Pancreas (tissue), 10 donors: Measurements from ENCODE around the gene CTIF. TPM values are rescaled to one million over a fixed set of nuclear protein-coding genes. Genes with fewer than 3 reads are reported as not detected.

Source experiments
- ATAC-seq, 4 donors: fragments of 200-7000 bp; cut with Tn5 transposase; one replicate each; pipeline versions ENCODE4 v1.8.0 to v1.9.1; 2020; ENCODE audit warnings: mild to moderate bottlenecking in 4 of 4, moderate library complexity in 4 of 4
- DNase-seq, 6 donors: peaks; one replicate each; pipeline ENCODE4 v3.0.0-alpha.2; 2020
- FAIRE-seq: peaks from 2 replicates; lab custom pipeline; 2012; peaks lifted over from hg19 to GRCh38; lab: Jason Lieb, UNC
- H3K27ac ChIP-seq, 4 donors: fragments of 200-600 bp; sonication (generic); 1 replicate in 3 of 4; 2 replicates in 1 of 4; pipeline versions ENCODE4 v1.5.0 to v1.8.0; 2020
- H3K27me3 ChIP-seq, 4 donors: fragments of 200-600 bp; one replicate each; pipeline ENCODE4 v1.8.0; 2021
- H3K36me3 ChIP-seq, 3 donors: fragments of 200-600 bp; sonication (generic) in 1 of 3; one replicate each; pipeline versions ENCODE4 v1.5.0 to v1.8.0; 2020 to 2021
- H3K4me1 ChIP-seq, 3 donors: fragments of 200-600 bp; one replicate each; pipeline ENCODE4 v1.8.0; 2021
- H3K4me3 ChIP-seq, 4 donors: fragments of 200-600 bp; sonication (generic) in 2 of 4; one replicate each; pipeline versions ENCODE4 v1.5.0 to v1.8.0; 2020 to 2021
- H3K9me3 ChIP-seq, 4 donors: fragments of 200-600 bp; one replicate each; pipeline ENCODE4 v1.8.0; 2021
- CTCF ChIP-seq, 4 donors: fragments of 200-600 bp; sonication (generic) in 3 of 4; IDR thresholded peaks; one replicate each; pipeline versions ENCODE4 v1.5.0 to v1.8.0; 2021; ENCODE audit warnings: antibody characterized with exemption in 4 of 4
- WGBS, 2 donors: extraction: QIAGEN DNeasy Blood & Tissue Kit; methylation state at CpG; one replicate each; pipeline ENCODE4 v1.1.7; 2013; 5-methylcytosine and 5-hydroxymethylcytosine counted together
- intact Hi-C, 3 donors: fragments of 100-400 bp; cut with DNase I; formaldehyde crosslinking; loops; one replicate each; pipeline versions ENCODE4 v1.11.1 to v1.14.2; 2022
- polyA plus RNA-seq, 2 donors: library from polyadenylated mRNA; stranded (reverse); fragments of 200-250 nt; gene quantifications; one replicate each; pipeline ENCODE4 v1.2.3, GENCODE V29; 2013
- total RNA-seq, 6 donors: library from RNA; stranded (reverse); fragmentation: NEBNext Ultra II Directional in 4 of 6; extraction: Animal tissue kit (Norgen Biotek cat#: 25700) in 4 of 6; gene quantifications; one replicate each; pipeline versions ENCODE4 v1.2.1 to v1.2.4, GENCODE V29; 2021 to 2023
- donor health status: healthy with polysubstance abuse.
- donor health status: DM: no; HTN: no; CAD: no; lungs with moderate emphysema.
- donor health status: DM: no; HTN: no; CAD: no.
- donor health status: control.
- donor health status: control.
- donor health status: Bipolar disorder and iron deficiency.
- donor health status: DM: yes; HTN: yes; CAD: no.
- donor health status: DM: no; HTN: no; CAD: no.
- donor health status: DM: no; HTN: no; CAD: no.
- donor health status: DM: yes; HTN: yes; CAD: no.

The CTIF gene
- total and polyA plus RNA-seq, 8 donors = 15.1 to 27.4 (median 16.7) TPM

- no peak for FAIRE-seq
- 85 to 92% methylated on average over 13 of the region's 13 CpGs for WGBS, 2 donors
Measured at GRCh38 chr18:48749768-48750167, 210.9 kb downstream of the CTIF start.

GRCh38 chr18:48750485-48751175 is 211.8 kb downstream of the CTIF start:
- TF ChIP-seq CTCF (IDR thresholded peaks at IDR 0.05) = no peak
- no peaks in the 10 kb centered on the region for H3K9me3 ChIP-seq
- 85 to 89% methylated on average over 10 to 11 of the region's 11 CpGs for WGBS, 2 donors
- ATAC-seq = peak in 2 of 4 donors; percentile 28 to 48
- DNase-seq = no peak
- no peaks in the 10 kb centered on the region for H3K4me1 ChIP-seq
- intact Hi-C loops = no loop called here
- no peak overlapping the region for H3K27ac ChIP-seq
- H3K27me3 ChIP-seq = no peaks in the 10 kb centered on the region
- no peak for FAIRE-seq
- H3K4me3 ChIP-seq = no peak overlapping the region
- H3K36me3 ChIP-seq = no peaks in the 10 kb centered on the region

More at GRCh38 chr18:48749768-48750167, 210.9 kb downstream of the CTIF start:
- Histone ChIP-seq H3K27ac (peak overlapping the region in 1 of 4 donors; percentile 17), H3K4me1 (no peaks in the 10 kb centered on the region), H3K36me3 (no peaks in the 10 kb centered on the region), H3K9me3 (no peaks in the 10 kb centered on the region), H3K4me3 (no peak overlapping the region), H3K27me3 (no peaks in the 10 kb centered on the region)
- ATAC-seq (peak in 3 of 4 donors; percentile 35 to 44 (median 39)), DNase-seq (no peak)
- intact Hi-C loops = no loop called here
- TF ChIP-seq CTCF (IDR thresholded peaks at IDR 0.05) = no peak

GRCh38 chr18:48751727-48752468 is 213.1 kb downstream of the CTIF start:
- Histone ChIP-seq H3K36me3 (no peaks in the 10 kb centered on the region), H3K27me3 (no peaks in the 10 kb centered on the region), H3K4me1 (no peaks in the 10 kb centered on the region), H3K4me3 (no peak overlapping the region), H3K27ac (no peak overlapping the region), H3K9me3 (no peaks in the 10 kb centered on the region)
- no peak for ATAC-seq
- 89 to 90% methylated on average over 8 of the region's 8 CpGs for WGBS, 2 donors
- no peak for DNase-seq
- TF ChIP-seq CTCF (IDR thresholded peaks at IDR 0.05) = no peak
- intact Hi-C loops = no loop called here
- FAIRE-seq = no peak

GRCh38 chr18:48752478-48752877 is 213.6 kb downstream of the CTIF start:
- no peaks in the 10 kb centered on the region for H3K36me3 ChIP-seq
- WGBS, 2 donors = 96 to 99% methylated on average over 8 of the region's 8 CpGs
- FAIRE-seq (no peak), DNase-seq (peak in 1 of 6 donors; percentile 50), ATAC-seq (no peak)
- intact Hi-C loops = no loop called here
- H3K4me3 ChIP-seq = no peak overlapping the region
- H3K27ac ChIP-seq = no peak overlapping the region
- no peak for TF ChIP-seq CTCF (IDR thresholded peaks at IDR 0.05)
- no peaks in the 10 kb centered on the region for H3K27me3 ChIP-seq
- no peaks in the 10 kb centered on the region for H3K4me1 ChIP-seq
- no peaks in the 10 kb centered on the region for H3K9me3 ChIP-seq

GRCh38 chr18:48752928-48753327 is 214.1 kb downstream of the CTIF start:
- ATAC-seq (no peak), FAIRE-seq (no peak), DNase-seq (no peak)
- Histone ChIP-seq H3K4me1 (no peaks in the 10 kb centered on the region), H3K36me3 (no peaks in the 10 kb centered on the region), H3K4me3 (no peak overlapping the region), H3K27ac (no peak overlapping the region), H3K9me3 (no peaks in the 10 kb centered on the region), H3K27me3 (no peaks in the 10 kb centered on the region)
- intact Hi-C loops = no loop called here
- 96 to 98% methylated on average over 8 of the region's 8 CpGs for WGBS, 2 donors
- TF ChIP-seq CTCF (IDR thresholded peaks at IDR 0.05) = no peak
